CD14-positive monocyte (primary cell): Measurements from ENCODE around the gene ZNF398. TPM values are rescaled to one million over a fixed set of nuclear protein-coding genes. Genes with fewer than 3 reads are reported as not detected.
"Not testable (repeated sequence)": the region's sequence is repeated elsewhere in the genome, so short reads cannot be mapped to it uniquely, and the experiment has no call there.

Experiments
- DNase-seq, 3 donors: peaks; one replicate each; pipeline ENCODE4 v3.0.0-alpha.2; 2011 to 2022
- H2AFZ ChIP-seq: 2 replicates; pipeline ENCODE4 v1.6.0; 2012; ENCODE audit warnings: mild to moderate bottlenecking, low read depth, low read length, inconsistent platforms; ENCODE audit not compliant: insufficient read depth, poor library complexity, severe bottlenecking
- H3K27ac ChIP-seq, 2 donors: 1 replicate in 1 of 2; 2 replicates in 1 of 2; pipeline ENCODE4 v1.5.1; 2012 to 2013; ENCODE audit warnings: low read length in 2 of 2, control low read depth in 1 of 2, inconsistent platforms in 1 of 2, low read depth in 1 of 2, mild to moderate bottlenecking in 1 of 2
- H3K27me3 ChIP-seq, 2 donors: one replicate each; pipeline versions ENCODE4 v1.6.0 to v1.6.1; 2011 to 2013; ENCODE audit warnings: low read length in 2 of 2; ENCODE audit not compliant: control insufficient read depth in 2 of 2, insufficient read depth in 2 of 2
- H3K36me3 ChIP-seq, 2 donors: replicated peaks in 1 of 2; 1 replicate in 1 of 2; 2 replicates in 1 of 2; pipeline versions ENCODE4 v1.5.1 to v1.6.1; 2012 to 2013; ENCODE audit warnings: low read length in 2 of 2, control low read depth in 1 of 2, inconsistent platforms in 1 of 2, mild to moderate bottlenecking in 1 of 2; ENCODE audit not compliant: insufficient read depth in 2 of 2, control insufficient read depth in 1 of 2
- H3K4me1 ChIP-seq, 2 donors: 1 replicate in 1 of 2; 2 replicates in 1 of 2; pipeline versions ENCODE4 v1.5.1 to v1.6.1; 2012 to 2013; ENCODE audit warnings: low read length in 2 of 2, control low read depth in 1 of 2, inconsistent platforms in 1 of 2, mild to moderate bottlenecking in 1 of 2, moderate library complexity in 1 of 2; ENCODE audit not compliant: insufficient read depth in 2 of 2, control insufficient read depth in 1 of 2
- H3K4me2 ChIP-seq: replicated peaks from 2 replicates; pipeline ENCODE3; 2012; ENCODE audit warnings: low read length, moderate library complexity, mild to moderate bottlenecking; ENCODE audit not compliant: poor library complexity, severe bottlenecking; ENCODE audit errors: extremely low read depth
- H3K4me3 ChIP-seq, 3 experiments: fragments of 200-600 bp in 1 of 3; sonication (generic) in 1 of 3; replicated peaks in 1 of 3; 1 replicate in 2 of 3; 2 replicates in 1 of 3; pipeline ENCODE4 v1.5.1; 2011 to 2013; ENCODE audit warnings: low read length in 3 of 3, mild to moderate bottlenecking in 3 of 3, control low read depth in 2 of 3, low read depth in 2 of 3, inconsistent platforms in 1 of 3, moderate library complexity in 1 of 3
- H3K79me2 ChIP-seq: 2 replicates; pipeline ENCODE4 v1.6.0; 2012; ENCODE audit warnings: mild to moderate bottlenecking, control low read depth, inconsistent platforms, low read length, moderate library complexity; ENCODE audit not compliant: insufficient read depth
- H3K9ac ChIP-seq: 2 replicates; pipeline ENCODE4 v1.6.0; 2017; ENCODE audit warnings: low read length, mild to moderate bottlenecking; ENCODE audit not compliant: insufficient read depth, poor library complexity, severe bottlenecking
- H3K9me3 ChIP-seq, 2 donors: replicated peaks in 1 of 2; 1 replicate in 1 of 2; 2 replicates in 1 of 2; pipeline versions ENCODE4 v1.5.1 to v1.6.1; 2012 to 2013; ENCODE audit warnings: low read length in 2 of 2, control low read depth in 1 of 2; ENCODE audit not compliant: control insufficient read depth in 1 of 2, insufficient read depth in 1 of 2
- H4K20me1 ChIP-seq: 2 replicates; pipeline ENCODE4 v1.6.0; 2012; ENCODE audit warnings: mild to moderate bottlenecking, low read length, control low read depth, moderate library complexity; ENCODE audit not compliant: insufficient read depth
- H3K27ac Mint-ChIP-seq, 7 donors: one replicate each; pipeline ENCODE4 v1.8.0; 2020; ENCODE audit warnings: mild to moderate bottlenecking in 7 of 7, mixed read lengths in 7 of 7, moderate library complexity in 6 of 7, inconsistent platforms in 2 of 7
- H3K27me3 Mint-ChIP-seq, 3 donors: one replicate each; pipeline ENCODE4 v1.8.0; 2021 to 2022; ENCODE audit warnings: low read depth in 3 of 3, mild to moderate bottlenecking in 3 of 3, mixed read lengths in 3 of 3, moderate library complexity in 3 of 3, inconsistent platforms in 1 of 3
- H3K36me3 Mint-ChIP-seq, 2 donors: one replicate each; pipeline ENCODE4 v1.8.0; 2020; ENCODE audit warnings: mixed read lengths in 2 of 2, inconsistent platforms in 1 of 2, mild to moderate bottlenecking in 1 of 2
- H3K4me1 Mint-ChIP-seq: one replicate; pipeline ENCODE4 v1.8.0; 2020; ENCODE audit warnings: mild to moderate bottlenecking, mixed read lengths
- H3K4me3 Mint-ChIP-seq, 2 donors: one replicate each; pipeline ENCODE4 v1.8.0; 2020; ENCODE audit warnings: mild to moderate bottlenecking in 2 of 2, mixed read lengths in 2 of 2, moderate library complexity in 1 of 2
- H3K9me3 Mint-ChIP-seq, 7 donors: one replicate each; pipeline ENCODE4 v1.8.0; 2020 to 2022; ENCODE audit warnings: mixed read lengths in 7 of 7, mild to moderate bottlenecking in 6 of 7, moderate library complexity in 6 of 7, inconsistent platforms in 2 of 7
- CTCF ChIP-seq: fragments of 200-600 bp; IDR thresholded peaks from one replicate; pipeline ENCODE4 v1.8.0; 2022; ENCODE audit warnings: antibody characterized with exemption, mild to moderate bottlenecking
- WGBS: methylation state at CpG from one replicate; pipeline ENCODE4 v1.1.5; 2013; ENCODE audit warnings: missing lambda C conversion rate; ENCODE audit not compliant: insufficient coverage; 5-methylcytosine and 5-hydroxymethylcytosine counted together
- intact Hi-C, 2 donors: fragments of 100-400 bp; cut with micrococcal nuclease; formaldehyde crosslinking; loops; one replicate each; pipeline versions ENCODE4 v1.15.0 to v1.15.1; 2023
- polyA plus RNA-seq, 3 donors: library from polyadenylated mRNA; depleted of rRNA in 1 of 3; unstranded in 2 of 3; stranded (reverse) in 1 of 3; fragments of 300-500 nt in 2 of 3; fragments of >200 nt in 1 of 3; fragmentation: Illumina TruSeq in 2 of 3; gene quantifications; 1 replicate in 2 of 3; 2 replicates in 1 of 3; pipeline ENCODE4 v1.2.3, GENCODE V29; 2012 to 2021

Gene ZNF398
- polyA plus RNA-seq, 3 donors: 3.0 to 3.7 (median 3.1) TPM

GRCh38 chr7:149140831-149141230, 6.4 kb upstream of the ZNF398 start:
- Histone ChIP-seq H3K79me2 (no peaks in the 10 kb centered on the region), H3K9me3 (no peaks in the 10 kb centered on the region), H2AFZ (no peak overlapping the region), H3K36me3 (no peaks in the 10 kb centered on the region), H3K9ac (no peak overlapping the region), H3K4me2 (no peak overlapping the region), H3K27ac (no peak overlapping the region), H4K20me1 (no peaks in the 10 kb centered on the region), H3K4me3 (no peak overlapping the region), H3K27me3 (no peaks in the 10 kb centered on the region), H3K4me1 (peaks cover 2 to 3% of the 10 kb centered on the region in 2 donors)
- Mint-ChIP-seq H3K36me3 (no peaks in the 10 kb centered on the region), H3K4me1 (peaks cover 9% of the 10 kb centered on the region), H3K27ac (no peak overlapping the region), H3K27me3 (no peaks in the 10 kb centered on the region), H3K9me3 (no peaks in the 10 kb centered on the region), H3K4me3 (no peak overlapping the region)
- peak; percentile 11 to 56 (median 21) for DNase-seq
- WGBS: 60% methylated on average over 1 of the region's 3 CpGs
- intact Hi-C loops: no loop called here
- TF ChIP-seq CTCF: no peak

GRCh38 chr7:149141893-149142292, 5.4 kb upstream of the ZNF398 start:
- H3K27ac Mint-ChIP-seq: no peak overlapping the region
- Histone ChIP-seq H3K4me1 (peaks cover 6 to 8% of the 10 kb centered on the region in 2 donors), H3K79me2 (no peaks in the 10 kb centered on the region), H2AFZ (no peak overlapping the region), H3K9me3 (no peaks in the 10 kb centered on the region), H3K4me2 (no peak overlapping the region), H3K27me3 (no peaks in the 10 kb centered on the region), H3K36me3 (no peaks in the 10 kb centered on the region), H3K27ac (no peak overlapping the region), H3K4me3 (no peak overlapping the region), H4K20me1 (no peaks in the 10 kb centered on the region), H3K9ac (no peak overlapping the region)
- H3K9me3 Mint-ChIP-seq: no peaks in the 10 kb centered on the region
- intact Hi-C loops: no loop called here
- DNase-seq: no peak
- H3K27me3 Mint-ChIP-seq: no peaks in the 10 kb centered on the region
- H3K4me3 Mint-ChIP-seq: no peak overlapping the region
- WGBS: no CpG with 5 or more reads among the region's 4 CpGs
- TF ChIP-seq CTCF: no peak
- H3K36me3 Mint-ChIP-seq: no peaks in the 10 kb centered on the region
- peaks cover 19% of the 10 kb centered on the region for H3K4me1 Mint-ChIP-seq

DNA sequence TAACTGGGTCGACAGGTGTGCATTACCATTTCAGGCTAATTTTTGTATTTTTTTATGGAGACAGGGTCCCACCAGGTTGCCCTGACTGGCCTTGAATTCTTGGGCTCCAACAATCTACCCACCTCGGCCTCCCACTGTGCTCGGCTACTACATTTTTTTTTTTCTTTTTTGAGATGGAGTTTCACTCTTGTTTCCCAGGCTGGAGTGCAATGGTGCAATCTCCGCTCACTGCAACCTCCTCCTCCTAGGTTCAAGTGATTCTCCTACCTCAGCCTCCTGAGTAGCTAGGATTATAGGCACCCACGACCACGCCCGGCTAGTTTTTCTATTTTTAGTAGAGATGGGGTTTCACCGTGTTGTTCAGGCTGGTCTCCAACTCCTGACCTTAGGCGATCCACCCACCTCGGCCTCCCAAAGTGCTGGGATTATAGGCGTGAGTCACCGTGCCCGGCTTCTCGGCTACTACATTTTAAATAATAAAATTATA, 2.8 kb upstream of the ZNF398 start:
- H3K4me1 ChIP-seq: peaks cover 15 to 16% of the 10 kb centered on the region in 2 donors
- DNase-seq, intact Hi-C loops, H3K4me2 ChIP-seq, H3K9me3 ChIP-seq, H3K9ac ChIP-seq, H3K27me3 ChIP-seq, H3K36me3 Mint-ChIP-seq, H3K36me3 ChIP-seq, H4K20me1 ChIP-seq, H3K27me3 Mint-ChIP-seq, H3K27ac ChIP-seq, H3K27ac Mint-ChIP-seq, H3K4me3 ChIP-seq, H2AFZ ChIP-seq, H3K9me3 Mint-ChIP-seq, H3K4me3 Mint-ChIP-seq: not testable (repeated sequence)
- WGBS: no CpG with 5 or more reads among the region's 14 CpGs
- peaks cover 16% of the 10 kb centered on the region for H3K79me2 ChIP-seq
- peaks cover 27% of the 10 kb centered on the region for H3K4me1 Mint-ChIP-seq
